Panc1 (cell line): ENCODE data around the gene SUV39H1.

Source experiments
- CTCF ChIP-seq: fragments of 450-650 bp; IDR thresholded peaks from 2 replicates; pipeline ENCODE4 v1.5.1; 2017; ENCODE audit warnings: mild to moderate bottlenecking
- REST ChIP-seq, 2 experiments: IDR thresholded peaks; 2 replicates each; pipeline ENCODE4 v1.6.1; 2011 to 2012; ENCODE audit warnings: low read depth in 2 of 2, control low read depth in 1 of 2, low read length in 1 of 2, mild to moderate bottlenecking in 1 of 2, moderate library complexity in 1 of 2; ENCODE audit not compliant: insufficient read depth in 1 of 2
- SIN3A ChIP-seq: IDR thresholded peaks from 2 replicates; pipeline ENCODE4 v1.6.1; 2012; ENCODE audit warnings: low read depth, mild to moderate bottlenecking, low read length, moderate library complexity, borderline replicate concordance; ENCODE audit not compliant: insufficient read depth
- TCF7L2 ChIP-seq: IDR thresholded peaks from 2 replicates; pipeline ENCODE4 v1.6.1; 2011; ENCODE audit warnings: mild to moderate bottlenecking, low read depth, low read length, inconsistent platforms

GRCh38 chrX:48689208-48689920 lies 7.2 kb upstream of the SUV39H1 start:
- TF ChIP-seq CTCF = no peak
- TF ChIP-seq SIN3A = no peak
- no peak for TF ChIP-seq REST (IDR thresholded peaks at IDR 0.05; ENCODE audit: insufficient read depth in 1 of 2, low read depth in 2 of 2, low read length in 1 of 2)
- TF ChIP-seq TCF7L2 = no peak
